G401 (cell line): ENCODE results near the gene ENDOU. TPM values are rescaled to one million over a fixed set of nuclear protein-coding genes. Genes with fewer than 3 reads are reported as not detected.

Experiments
- DNase-seq: peaks from one replicate; pipeline ENCODE4 v3.0.0-alpha.2; 2015; ENCODE audit warnings: low spot score
- in situ Hi-C: cut with HindIII; loops from 2 replicates; pipeline ENCODE4 v1.10.0; 2016; ENCODE audit warnings: low sequenced_read_pairs, mixed read lengths
- total RNA-seq: library from RNA; depleted of rRNA; stranded (reverse); fragments of >200 nt; shearing (Covaris generic); gene quantifications from 2 replicates; pipeline ENCODE4 v1.2.3, GENCODE V29; 2014; rRNA removed

Gene ENDOU, protein sequence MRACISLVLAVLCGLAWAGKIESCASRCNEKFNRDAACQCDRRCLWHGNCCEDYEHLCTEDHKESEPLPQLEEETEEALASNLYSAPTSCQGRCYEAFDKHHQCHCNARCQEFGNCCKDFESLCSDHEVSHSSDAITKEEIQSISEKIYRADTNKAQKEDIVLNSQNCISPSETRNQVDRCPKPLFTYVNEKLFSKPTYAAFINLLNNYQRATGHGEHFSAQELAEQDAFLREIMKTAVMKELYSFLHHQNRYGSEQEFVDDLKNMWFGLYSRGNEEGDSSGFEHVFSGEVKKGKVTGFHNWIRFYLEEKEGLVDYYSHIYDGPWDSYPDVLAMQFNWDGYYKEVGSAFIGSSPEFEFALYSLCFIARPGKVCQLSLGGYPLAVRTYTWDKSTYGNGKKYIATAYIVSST
- total RNA-seq, result 1.9 TPM in 1 of 2 replicates, not detected in the other

DNA sequence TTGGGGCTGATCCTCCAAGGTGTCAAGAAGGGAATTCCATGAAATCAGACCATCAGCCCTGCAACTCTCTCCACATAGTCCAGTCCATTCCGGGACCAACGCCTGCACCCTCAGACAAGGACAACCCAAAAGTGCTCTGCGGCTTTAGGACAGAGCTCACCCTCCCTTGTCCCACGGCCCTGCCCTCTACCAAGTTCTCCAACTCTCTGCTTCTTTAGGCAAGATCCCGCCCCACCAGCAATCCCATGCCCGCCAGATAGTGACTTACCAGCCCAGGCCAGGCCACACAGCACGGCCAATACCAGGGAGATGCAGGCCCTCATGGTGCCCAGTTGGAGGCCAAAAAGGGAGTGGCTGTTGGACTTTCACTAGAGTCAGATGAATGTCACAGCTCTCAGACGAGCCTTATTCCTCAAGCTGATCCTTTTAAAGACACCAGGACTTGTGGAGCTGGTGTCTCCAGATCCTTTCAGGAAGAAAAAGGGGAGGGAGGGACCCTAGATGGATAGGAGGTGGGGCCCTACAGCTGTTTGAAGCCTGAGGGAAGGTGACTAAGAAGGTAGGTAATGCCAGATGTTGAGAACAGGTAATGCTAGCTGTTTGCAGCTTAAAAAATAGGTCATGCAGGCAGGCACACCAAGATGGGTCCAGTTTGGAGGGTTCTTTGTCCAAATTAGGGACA, at the start of gene ENDOU:
Gene ENDOU (minus strand): TSS at position 400 of the 682 bp plus-strand sequence. CDS start 77 bp downstream, at position 323.
- in situ Hi-C loops, result no loop called here
- no peak for DNase-seq

DNA sequence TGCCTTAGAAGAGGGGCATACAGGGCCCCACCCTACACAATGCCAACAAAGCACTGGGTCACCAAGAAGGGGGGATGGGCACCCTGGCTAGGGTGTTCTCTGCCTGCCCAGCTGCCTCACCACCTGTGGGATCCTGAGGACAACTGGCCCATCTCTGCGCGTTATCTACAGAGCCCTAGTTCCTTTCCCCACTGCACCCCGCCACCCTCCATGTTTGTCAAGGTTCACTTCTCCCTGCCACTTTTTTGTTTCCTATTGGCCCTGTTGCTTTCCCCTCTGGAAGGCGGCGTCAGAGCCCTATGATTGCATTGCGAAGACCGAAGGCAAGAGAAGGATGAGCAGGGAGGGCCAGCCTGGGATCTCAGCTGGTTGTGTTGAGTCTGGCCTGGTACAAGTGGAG, 49.4 kb upstream of the ENDOU start:
- no peak for DNase-seq
- in situ Hi-C loops, result no loop called here

DNA sequence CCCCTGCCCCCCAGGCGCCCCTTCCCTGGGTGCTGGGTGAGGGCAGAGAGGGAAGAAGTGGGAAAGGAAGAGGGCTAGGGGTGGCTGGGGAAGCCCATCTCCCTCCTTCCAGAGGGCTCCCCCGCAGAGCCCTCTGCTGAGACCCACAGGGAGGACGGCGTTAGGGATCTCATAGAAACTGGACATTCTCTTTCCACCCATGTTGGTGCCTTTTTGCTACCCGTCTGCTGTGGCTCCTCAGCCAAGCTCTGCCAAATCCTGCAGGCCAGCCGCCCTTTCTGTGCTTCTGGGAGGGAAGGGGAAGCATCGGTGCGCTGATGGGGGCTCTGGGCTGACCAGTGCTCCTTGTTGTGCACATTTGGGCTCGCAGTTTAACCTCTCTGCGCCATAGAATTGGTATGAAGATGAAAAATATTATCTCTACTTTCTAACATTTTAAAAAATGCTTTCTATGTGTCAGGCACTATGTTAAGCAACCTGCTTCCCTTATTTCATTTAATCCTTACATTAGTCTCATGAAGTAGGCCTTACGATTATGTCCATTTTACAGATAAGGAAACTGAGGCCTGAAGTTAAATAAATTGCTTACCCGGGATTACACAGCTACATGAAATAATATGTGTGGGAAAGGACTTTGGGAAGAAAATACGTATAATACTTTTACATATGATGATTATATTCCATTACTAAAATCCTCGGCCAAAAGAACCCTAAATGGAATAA, 48.7 kb upstream of the ENDOU start:
- DNase-seq, result peak; percentile 46
- in situ Hi-C loops, result no loop called here

DNA sequence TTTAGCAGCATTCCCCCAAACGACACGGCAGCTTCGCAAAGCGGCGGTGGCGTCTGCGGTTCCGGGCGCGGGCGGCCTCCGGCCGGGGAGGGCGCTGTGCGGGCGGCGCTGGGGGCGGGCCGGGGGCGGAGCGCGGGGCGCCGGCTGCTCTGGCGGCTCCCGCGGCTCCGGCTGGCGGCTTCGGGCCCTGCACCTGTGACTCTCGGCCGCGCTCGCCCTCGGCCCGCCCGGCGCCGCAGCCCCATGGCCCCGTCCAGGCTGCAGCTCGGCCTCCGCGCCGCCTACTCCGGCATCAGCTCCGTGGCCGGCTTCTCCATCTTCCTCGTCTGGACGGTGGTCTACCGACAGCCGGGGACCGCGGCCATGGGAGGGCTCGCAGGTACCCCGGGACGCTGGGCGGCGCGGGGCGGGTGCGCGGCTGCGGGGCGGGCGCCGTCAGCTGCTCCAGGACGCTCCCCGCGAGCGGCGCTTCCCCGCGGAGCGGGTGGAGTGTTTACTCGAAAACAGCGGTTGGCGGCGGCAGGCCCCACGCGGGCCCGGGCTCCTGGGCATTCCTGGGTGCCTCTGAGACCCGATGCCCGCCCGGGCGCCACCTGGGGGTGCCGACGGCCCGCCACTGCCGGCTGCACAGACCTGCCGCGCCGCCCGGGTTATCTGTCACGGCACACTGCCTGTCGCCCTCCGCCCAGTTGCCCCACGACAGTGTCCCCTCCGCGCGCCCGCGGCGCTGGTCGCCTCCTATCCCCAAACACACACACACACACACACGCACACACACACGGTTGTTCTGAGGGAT, 48.0 kb upstream of the ENDOU start, which contains the start of gene SLC48A1:
Gene SLC48A1 (plus strand): TSS at position 177 of the 796 bp plus-strand sequence. CDS start 67 bp downstream, at position 244.
- in situ Hi-C loops, result no loop called here
- DNase-seq, result peak; percentile 76

DNA sequence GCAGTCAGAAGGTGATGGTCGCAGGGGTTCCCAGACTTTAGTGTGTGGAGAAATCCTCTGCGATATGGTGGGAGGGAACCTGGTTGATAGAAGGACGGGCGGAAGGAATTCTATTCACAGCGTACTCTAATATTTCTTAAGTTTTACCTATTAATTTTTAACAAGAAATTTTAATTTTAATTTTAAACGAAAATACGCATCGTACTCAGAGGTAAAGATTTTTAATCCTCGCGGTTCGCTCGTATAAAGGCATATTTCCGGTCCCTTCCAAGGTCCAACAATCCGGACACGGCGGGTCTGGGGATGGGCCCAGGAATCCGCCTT, 47.4 kb upstream of the ENDOU start:
- in situ Hi-C loops, result no loop called here
- no peak for DNase-seq

DNA sequence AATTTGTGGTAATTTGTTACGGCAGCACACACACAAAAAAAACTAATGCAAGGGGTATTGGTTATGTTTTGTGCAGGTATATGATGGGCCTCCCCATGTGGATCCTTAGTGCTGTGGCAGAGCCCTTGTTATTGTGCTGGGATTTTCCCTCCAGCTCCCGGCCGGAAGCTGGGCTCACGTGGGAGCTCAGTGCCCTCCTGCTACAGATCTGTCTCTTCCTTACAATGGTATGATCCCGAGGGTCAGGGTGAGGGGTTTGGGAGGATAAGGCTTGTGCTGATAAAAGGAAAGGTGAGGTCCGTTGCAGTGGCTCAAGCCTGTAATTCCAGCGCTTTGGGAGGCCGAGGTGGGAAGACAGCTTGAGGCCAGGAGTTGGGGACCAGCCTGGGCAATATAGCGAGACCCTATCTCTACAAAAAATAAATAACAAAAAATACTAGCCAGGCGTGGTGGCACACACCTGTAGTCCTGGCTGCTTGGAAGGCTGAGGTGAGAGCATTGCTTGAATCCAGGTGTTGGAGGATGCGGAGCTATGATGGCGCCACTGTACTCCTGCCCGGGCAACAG, 46.9 kb upstream of the ENDOU start:
- no peak for DNase-seq
- in situ Hi-C loops, result no loop called here

DNA sequence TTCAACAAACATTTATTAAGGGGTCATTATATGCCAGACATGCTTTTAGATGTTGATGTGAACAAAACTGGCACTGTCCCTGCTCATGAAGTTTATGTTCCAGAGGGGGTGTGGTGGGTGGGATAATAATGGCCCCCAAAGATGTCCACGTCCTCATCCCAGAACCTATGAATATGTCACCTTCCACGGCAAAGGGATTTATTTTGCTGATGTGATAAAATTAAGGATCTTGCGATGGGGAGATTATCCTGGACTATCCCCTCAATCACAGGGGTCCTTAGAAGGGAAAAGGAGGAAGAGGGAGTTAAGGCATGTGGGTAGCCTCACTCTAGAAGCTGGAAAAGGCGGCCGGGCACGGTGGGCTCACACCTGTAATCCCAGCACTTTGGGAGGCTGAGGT, 46.0 kb upstream of the ENDOU start:
- in situ Hi-C loops, result no loop called here

DNA sequence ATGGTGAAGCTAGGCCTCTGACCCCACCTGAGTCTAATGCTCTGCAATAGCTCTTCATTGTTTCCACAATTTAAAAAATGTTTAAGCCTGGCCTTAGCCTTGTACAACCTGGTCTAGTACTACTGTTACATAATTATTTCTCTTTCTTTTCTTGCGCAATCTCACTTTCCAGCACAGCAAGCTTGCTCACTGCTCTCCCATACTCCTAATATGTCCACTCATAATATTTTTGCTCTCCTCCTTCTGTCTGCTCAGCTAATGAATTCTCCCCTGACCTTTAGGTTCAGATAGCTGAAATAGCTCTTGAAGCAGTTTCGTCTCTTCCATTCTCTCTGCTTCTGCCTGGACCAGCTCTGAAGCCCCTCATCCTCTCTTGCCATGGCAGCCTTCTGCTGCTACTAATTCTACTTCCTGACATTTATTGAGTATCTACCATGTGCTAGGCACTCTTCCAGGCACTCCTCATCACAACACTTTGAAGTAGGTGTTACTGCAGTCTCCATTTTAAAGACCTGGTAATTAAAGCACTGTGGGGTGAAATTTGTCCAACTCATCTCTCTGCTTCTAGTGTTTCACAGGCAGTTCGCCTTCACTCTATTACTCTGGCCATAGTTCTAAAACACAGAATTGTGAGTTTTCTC, 44.9 kb upstream of the ENDOU start:
- in situ Hi-C loops, result no loop called here
- no peak for DNase-seq

More for the DNA sequence above, 46.0 kb upstream of the ENDOU start:
- no peak for DNase-seq

DNA sequence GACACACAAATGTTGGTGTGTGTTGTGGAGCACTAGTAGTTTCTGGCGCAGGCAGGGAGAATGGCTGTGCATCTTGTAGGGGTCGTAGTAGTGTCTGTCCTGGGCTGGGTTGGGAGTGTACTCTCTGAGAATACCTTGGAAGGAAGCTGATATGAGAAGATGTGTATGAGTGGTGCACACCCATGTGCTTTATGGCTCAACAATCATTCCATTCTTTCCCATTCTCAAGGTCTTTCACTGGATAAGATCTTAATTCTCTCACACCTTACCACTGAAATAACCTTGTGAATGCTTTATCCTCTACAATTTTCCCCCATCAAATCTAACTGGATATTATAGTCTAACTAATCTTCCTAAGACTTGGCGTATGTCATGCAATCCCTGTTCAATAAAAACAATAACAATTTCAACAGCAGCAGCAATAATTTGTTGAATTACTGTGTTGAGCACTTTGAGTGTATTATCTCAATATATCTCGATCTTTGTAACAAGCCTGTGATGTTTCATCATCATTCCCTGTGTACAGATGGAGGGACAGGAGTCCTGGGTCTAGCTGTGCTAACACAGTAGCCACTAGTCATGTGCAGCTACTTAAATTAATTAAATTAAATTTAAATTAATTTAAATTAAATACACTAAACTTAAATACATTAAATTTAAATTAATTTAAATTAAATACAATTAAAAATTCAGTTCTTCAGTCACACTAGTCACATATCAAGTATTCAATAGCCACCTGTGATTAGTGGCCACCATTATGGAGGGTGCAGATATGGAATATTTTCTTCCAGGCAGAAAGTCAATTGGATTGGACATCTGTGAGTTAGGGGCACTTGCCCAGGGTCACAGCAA, 44.2 kb upstream of the ENDOU start:
- no peak for DNase-seq
- in situ Hi-C loops, result no loop called here

DNA sequence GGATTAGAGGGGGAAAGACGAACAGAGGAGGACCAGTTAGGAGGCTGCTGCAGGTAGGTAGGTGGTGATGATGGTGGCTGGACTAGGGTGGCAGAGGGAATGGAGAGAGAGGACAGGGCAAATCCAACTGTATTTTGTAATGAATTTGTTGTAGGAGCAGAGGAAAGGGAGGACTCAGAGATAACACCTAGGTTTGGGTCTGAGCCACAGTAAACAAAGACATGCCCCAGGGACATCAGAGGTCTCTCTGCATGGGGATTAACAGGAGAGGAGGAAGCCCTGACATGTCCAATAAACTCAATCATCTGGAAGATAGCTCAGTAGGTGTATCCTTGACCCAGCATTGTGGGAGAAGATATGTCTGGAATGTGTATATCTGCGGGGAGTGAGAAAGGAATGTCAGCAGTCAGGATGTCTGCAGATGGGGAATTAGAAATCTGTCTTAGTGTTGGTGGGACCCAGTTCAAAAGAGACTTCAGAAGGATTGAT, 43.1 kb upstream of the ENDOU start:
- no peak for DNase-seq
- in situ Hi-C loops, result no loop called here

DNA sequence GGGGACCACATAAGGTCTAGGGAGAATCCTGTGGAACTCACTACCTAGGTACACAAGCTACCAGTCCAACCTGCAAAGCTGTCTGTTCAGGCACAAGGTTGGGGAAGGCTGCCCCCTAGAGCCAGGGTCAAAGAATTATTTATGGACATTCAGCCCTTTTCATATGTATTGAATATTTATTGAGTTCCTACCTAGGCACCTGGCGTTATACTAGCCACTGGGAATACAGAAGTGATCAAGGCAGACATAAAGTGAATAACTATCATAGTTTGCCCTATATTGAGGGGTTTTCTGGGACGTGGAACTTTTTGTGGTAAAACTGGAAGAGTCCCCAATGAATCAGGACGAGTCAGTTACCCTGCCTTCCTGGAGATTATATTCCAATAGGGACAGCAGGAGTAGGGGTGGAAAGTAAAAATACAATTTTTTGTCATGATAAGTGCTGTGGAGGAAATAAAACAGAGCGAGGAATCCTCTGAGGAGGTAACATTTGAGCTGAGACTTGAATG, 42.0 kb upstream of the ENDOU start:
- in situ Hi-C loops, result no loop called here
- no peak for DNase-seq

DNA sequence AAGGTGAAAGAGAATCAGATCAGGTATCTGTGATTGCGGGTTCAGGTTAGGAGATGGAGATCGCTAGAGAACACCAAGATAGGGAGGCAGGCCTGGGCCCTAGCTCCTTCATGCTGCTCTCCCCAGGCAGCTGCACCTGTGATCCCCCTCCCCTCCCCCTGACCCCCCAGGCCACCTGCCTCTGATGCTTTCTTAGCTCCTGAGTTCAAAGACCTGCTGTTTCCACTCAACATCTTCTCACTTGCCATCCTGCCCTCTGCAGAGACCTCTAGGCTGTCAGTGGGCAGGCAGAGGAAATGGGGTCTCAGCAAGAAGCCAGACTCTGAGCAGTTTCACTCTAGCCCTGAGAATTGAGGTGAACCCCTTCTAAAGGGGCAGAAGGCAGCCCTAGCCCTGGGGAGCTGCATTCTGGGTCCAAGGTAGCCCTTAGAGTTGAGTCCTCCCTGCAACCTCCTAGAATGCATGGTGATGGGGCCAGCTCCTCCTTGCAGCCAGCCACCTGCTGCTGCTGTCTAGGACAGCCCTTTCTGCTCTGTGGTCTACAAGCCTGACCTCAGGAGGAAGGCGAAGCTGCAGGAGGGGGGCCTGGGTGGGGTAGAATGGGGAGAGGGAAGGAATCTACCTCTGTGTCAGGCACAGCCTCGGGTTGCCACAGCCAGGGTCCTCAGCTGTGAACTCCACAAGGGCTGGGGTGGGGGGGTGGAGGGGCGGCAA, 41.4 kb upstream of the ENDOU start:
- in situ Hi-C loops, result no loop called here
- no peak for DNase-seq

DNA sequence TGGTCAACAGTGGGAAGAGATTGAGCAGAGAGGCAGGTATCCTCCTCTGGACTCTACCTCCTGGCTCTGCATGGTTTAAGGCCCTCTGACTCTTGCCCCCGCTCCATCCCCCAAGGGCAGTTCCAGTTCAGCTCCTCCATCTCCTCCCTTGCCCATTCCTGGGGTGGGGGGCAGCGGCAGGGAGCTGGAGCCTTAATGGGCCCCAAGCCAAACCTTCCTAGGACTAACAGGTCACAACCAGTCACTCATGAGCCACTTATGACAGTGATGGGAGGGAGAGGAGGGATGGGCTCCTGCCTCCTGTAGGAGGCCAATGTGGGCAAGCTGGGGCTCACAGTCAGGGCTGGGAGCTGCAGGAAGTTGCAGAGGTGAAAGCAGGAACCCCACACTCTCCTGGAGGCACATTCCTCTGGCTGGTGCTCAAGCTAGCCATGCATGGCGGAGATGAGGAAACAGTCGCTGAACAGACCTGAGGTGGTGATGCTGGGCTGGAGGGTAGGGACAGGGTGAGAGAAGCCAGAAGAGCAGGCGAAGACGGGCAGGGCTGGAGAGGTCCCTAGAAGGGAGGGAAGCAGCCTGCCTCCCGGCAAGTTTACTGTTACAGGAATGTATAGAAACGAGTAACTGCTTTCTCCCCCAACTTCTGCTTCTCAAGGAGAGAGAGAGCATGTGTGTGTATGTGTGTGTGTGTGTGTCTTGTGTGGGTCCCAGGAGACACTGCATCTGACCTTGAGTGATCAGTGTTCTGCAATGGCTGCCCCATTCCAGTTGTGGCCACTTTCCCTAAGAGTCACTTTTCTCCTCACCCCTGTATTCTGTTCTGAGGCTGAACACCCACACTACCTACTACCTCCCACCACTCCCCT, 38.4 kb upstream of the ENDOU start:
- in situ Hi-C loops, result no loop called here
- DNase-seq, result no peak

DNA sequence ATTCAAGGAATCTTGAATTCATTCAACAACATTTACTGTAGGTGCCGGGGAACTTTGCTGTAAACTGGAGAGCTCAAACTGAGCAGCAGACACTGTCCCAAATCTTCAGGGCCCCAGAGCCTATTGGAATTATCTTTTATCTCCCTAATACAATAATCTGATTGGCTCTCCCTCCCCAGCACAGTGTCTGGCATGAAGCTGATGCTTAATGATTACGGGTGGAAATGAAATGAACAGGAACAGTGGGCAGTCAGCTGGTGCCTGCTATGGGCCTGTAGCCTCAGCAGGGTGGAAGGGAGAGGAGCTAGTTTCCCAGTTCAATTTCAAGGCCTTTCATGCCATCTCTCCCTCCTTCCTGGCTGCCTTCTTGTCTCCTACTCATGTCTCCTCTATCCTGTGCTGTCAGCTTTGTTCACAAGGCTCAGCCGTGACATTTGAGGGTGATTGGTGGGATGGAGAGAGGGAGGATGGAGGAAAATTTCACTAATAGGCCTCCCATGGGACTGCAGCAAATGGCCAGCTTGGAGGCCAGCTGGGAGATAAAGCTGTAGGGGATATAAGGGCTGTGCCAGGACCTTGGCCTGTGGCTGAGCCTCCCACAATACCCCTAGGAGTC, 37.7 kb upstream of the ENDOU start:
- DNase-seq, result no peak
- in situ Hi-C loops, result no loop called here
